GM19043 (cell line): ENCODE results near the gene ZBED1.
"Not testable (repeated sequence)": the region's sequence is repeated elsewhere in the genome, so short reads cannot be mapped to it uniquely, and the experiment has no call there.

ENCODE experiments used
- ATAC-seq: cut with Tn5 transposase; IDR thresholded peaks from one replicate; pipeline ENCODE4 v1.9.1; 2021; ENCODE audit warnings: low read depth; ENCODE audit not compliant: unreplicated experiment

Gene ZBED1

GRCh38 chrX:2478546-2479419 is 22.0 kb downstream of the ZBED1 start:
- ATAC-seq: no peak

GRCh38 chrX:2477313-2477712 is 23.5 kb downstream of the ZBED1 start:
- ATAC-seq: not testable (repeated sequence)

- ATAC-seq: no peak
These were observed 25.6 kb downstream of the ZBED1 start for GRCh38 chrX:2474963-2475726.

- no peak for ATAC-seq
These were observed 26.4 kb downstream of the ZBED1 start for GRCh38 chrX:2474280-2474962.

GRCh38 chrX:2473064-2473463 is 27.7 kb downstream of the ZBED1 start:
- not testable (repeated sequence) for ATAC-seq

GRCh38 chrX:2471641-2472040 is 29.1 kb downstream of the ZBED1 start:
- ATAC-seq: no peak

GRCh38 chrX:2471126-2471525 is 29.6 kb downstream of the ZBED1 start:
- ATAC-seq: not testable (repeated sequence)

GRCh38 chrX:2469852-2470251 is 30.9 kb downstream of the ZBED1 start:
- ATAC-seq: not testable (repeated sequence)

GRCh38 chrX:2469196-2469685 is 31.5 kb downstream of the ZBED1 start:
- ATAC-seq: no peak

- no peak for ATAC-seq
These were observed 32.2 kb downstream of the ZBED1 start for GRCh38 chrX:2468261-2469195.

- no peak for ATAC-seq
These were observed 33.7 kb downstream of the ZBED1 start for GRCh38 chrX:2466876-2467656.

- ATAC-seq: no peak
These were observed 36.1 kb downstream of the ZBED1 start for GRCh38 chrX:2464677-2465166.

GRCh38 chrX:2463973-2464676 is 36.7 kb downstream of the ZBED1 start:
- no peak for ATAC-seq

GRCh38 chrX:2463481-2463880 is 37.3 kb downstream of the ZBED1 start:
- ATAC-seq: not testable (repeated sequence)

GRCh38 chrX:2462780-2463179 is 38.0 kb downstream of the ZBED1 start:
- ATAC-seq: no peak

GRCh38 chrX:2462074-2462473 is 38.7 kb downstream of the ZBED1 start:
- ATAC-seq: no peak

- no peak for ATAC-seq
These were observed 39.1 kb downstream of the ZBED1 start for GRCh38 chrX:2461711-2462016.
